ENCODE results near the gene ZNRF3.

Gene ZNRF3

DNA sequence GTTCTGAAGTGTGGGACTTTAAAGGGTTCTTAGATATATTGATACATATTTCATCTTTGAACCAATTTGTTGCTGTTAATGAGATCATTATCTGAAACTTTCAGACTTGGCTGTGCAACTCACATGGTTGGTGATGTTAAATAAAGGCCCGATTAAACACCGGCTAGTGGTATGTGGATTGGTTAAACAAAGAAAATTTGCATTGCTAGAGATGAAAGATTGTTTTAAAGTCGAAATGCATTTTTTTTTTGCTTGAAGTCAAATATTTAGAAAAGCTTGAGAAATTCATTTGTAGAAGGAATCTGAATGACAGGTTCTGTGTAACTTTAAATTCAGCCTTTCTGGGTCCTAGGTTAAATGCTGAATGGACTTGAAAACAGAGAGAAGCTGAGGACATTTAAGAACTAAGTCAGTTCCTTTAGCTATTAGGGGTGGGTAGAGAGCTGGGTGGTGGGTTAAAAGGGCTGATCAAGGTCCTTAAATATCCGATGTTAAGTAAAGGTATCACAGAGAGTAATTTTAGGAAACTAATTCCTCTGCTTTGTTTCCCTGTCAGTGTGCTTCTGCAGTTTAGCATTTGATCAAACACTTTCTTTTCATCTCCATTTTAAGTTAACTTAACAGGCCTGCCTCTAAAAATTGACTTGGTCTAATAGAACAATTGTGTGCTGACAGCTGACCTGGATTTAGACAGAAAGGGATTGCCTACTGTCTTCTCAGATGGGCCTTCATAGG lies 4.5 kb downstream of the ZNRF3 start:
- H2BK5ac ChIP-seq (ENCODE audit: low read depth, low read length, poor library complexity, severe bottlenecking), result no peak overlapping the region
- no peaks in the 10 kb centered on the region for H3K9me3 ChIP-seq (ENCODE audit: control insufficient read depth, low read length)
- H3K4me1 ChIP-seq (ENCODE audit: control insufficient read depth, insufficient read depth, low read depth, low read length), result peaks cover 10% of the 10 kb centered on the region
- H3K4me2 ChIP-seq (ENCODE audit: low read length, poor library complexity, severe bottlenecking), result no peak overlapping the region
- H3K18ac ChIP-seq (ENCODE audit: low read depth in 1 of 2, low read length in 2 of 2), result no peak overlapping the region
- H2BK15ac ChIP-seq (ENCODE audit: low read depth, poor library complexity, severe bottlenecking), result no peak overlapping the region
- no peak overlapping the region for H3K4ac ChIP-seq (ENCODE audit: low read depth in 1 of 2, low read length in 2 of 2)
- H4K91ac ChIP-seq (ENCODE audit: low read length), result no peak overlapping the region
- WGBS, result 78% methylated on average over 4 of the region's 4 CpGs
- no peak overlapping the region for H3K27ac ChIP-seq (ENCODE audit: low read length, poor library complexity, severe bottlenecking)
- DNase-seq, result no peak
- H2BK120ac ChIP-seq (ENCODE audit: low read depth, low read length), result no peak overlapping the region
- no peak overlapping the region for H2AFZ ChIP-seq (ENCODE audit: low read depth, low read length)
- H3K36me3 ChIP-seq (ENCODE audit: control insufficient read depth in 1 of 2, insufficient read depth in 2 of 2, low read depth in 1 of 2, low read length in 2 of 2), result no peaks in the 10 kb centered on the region
- no peak overlapping the region for H2BK12ac ChIP-seq (ENCODE audit: low read length in 2 of 2)
- H3K23ac ChIP-seq (ENCODE audit: low read length in 2 of 2), result no peak overlapping the region
- H3K14ac ChIP-seq (ENCODE audit: low read length in 2 of 2), result no peak overlapping the region
- no peaks in the 10 kb centered on the region for H3K27me3 ChIP-seq (ENCODE audit: control insufficient read depth in 1 of 2, insufficient read depth in 1 of 2, low read length in 2 of 2)
- no peak overlapping the region for H2AK5ac ChIP-seq (ENCODE audit: low read length, severe bottlenecking)
- H3K79me1 ChIP-seq (replicated peaks; ENCODE audit: low read length, poor library complexity, severe bottlenecking), result peaks cover 32% of the 10 kb centered on the region
- H3K4me3 ChIP-seq (ENCODE audit: insufficient read depth in 1 of 2, low read depth in 1 of 2, low read length in 2 of 2), result no peak overlapping the region
- no peak overlapping the region for H3K9ac ChIP-seq (ENCODE audit: low read length)
- H4K8ac ChIP-seq (ENCODE audit: low read length), result no peak overlapping the region

DNA sequence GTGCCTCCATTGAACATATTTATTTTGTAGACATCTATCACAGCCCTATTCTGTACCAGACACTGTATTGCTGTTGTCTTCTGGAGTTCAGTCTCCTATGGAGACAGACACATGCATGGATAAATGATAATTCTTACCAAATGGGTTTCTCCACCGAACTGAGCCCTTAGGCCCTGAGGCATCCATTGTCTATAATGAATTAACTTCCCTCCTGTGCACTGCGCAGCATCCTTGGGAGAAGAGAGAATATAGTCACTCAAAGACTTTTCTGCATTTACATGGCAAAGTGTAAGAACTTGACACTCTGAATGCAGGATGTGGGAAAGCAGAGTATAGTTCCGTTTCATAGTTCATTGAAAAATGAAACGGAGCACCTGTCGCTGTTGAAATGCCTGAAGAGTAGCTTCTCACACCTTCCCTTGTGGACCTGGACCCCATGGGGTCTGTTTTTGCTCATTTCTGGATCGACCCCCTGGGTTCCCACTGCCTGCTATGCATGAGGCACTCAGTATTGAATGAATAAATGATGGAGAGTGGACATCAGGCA lies 6.2 kb downstream of the ZNRF3 start:
- no peak overlapping the region for H4K8ac ChIP-seq (ENCODE audit: low read length)
- no peak overlapping the region for H4K91ac ChIP-seq (ENCODE audit: low read length)
- no peaks in the 10 kb centered on the region for H3K36me3 ChIP-seq (ENCODE audit: control insufficient read depth in 1 of 2, insufficient read depth in 2 of 2, low read depth in 1 of 2, low read length in 2 of 2)
- DNase-seq, result no peak
- H3K14ac ChIP-seq (ENCODE audit: low read length in 2 of 2), result no peak overlapping the region
- H3K4me2 ChIP-seq (ENCODE audit: low read length, poor library complexity, severe bottlenecking), result no peak overlapping the region
- H2AFZ ChIP-seq (ENCODE audit: low read depth, low read length), result no peak overlapping the region
- H2BK120ac ChIP-seq (ENCODE audit: low read depth, low read length), result no peak overlapping the region
- H3K4me1 ChIP-seq (ENCODE audit: control insufficient read depth, insufficient read depth, low read depth, low read length), result peaks cover 9% of the 10 kb centered on the region
- H3K4ac ChIP-seq (ENCODE audit: low read depth in 1 of 2, low read length in 2 of 2), result no peak overlapping the region
- no peak overlapping the region for H2AK5ac ChIP-seq (ENCODE audit: low read length, severe bottlenecking)
- no peak overlapping the region for H2BK5ac ChIP-seq (ENCODE audit: low read depth, low read length, poor library complexity, severe bottlenecking)
- H3K79me1 ChIP-seq (replicated peaks; ENCODE audit: low read length, poor library complexity, severe bottlenecking), result peaks cover 34% of the 10 kb centered on the region
- H3K18ac ChIP-seq (ENCODE audit: low read depth in 1 of 2, low read length in 2 of 2), result no peak overlapping the region
- H3K27me3 ChIP-seq (ENCODE audit: control insufficient read depth in 1 of 2, insufficient read depth in 1 of 2, low read length in 2 of 2), result no peaks in the 10 kb centered on the region
- no peaks in the 10 kb centered on the region for H3K9me3 ChIP-seq (ENCODE audit: control insufficient read depth, low read length)
- no peak overlapping the region for H3K23ac ChIP-seq (ENCODE audit: low read length in 2 of 2)
- no peak overlapping the region for H3K9ac ChIP-seq (ENCODE audit: low read length)
- H2BK15ac ChIP-seq (ENCODE audit: low read depth, poor library complexity, severe bottlenecking), result no peak overlapping the region
- no peak overlapping the region for H2BK12ac ChIP-seq (ENCODE audit: low read length in 2 of 2)
- H3K4me3 ChIP-seq (ENCODE audit: insufficient read depth in 1 of 2, low read depth in 1 of 2, low read length in 2 of 2), result no peak overlapping the region
- no peak overlapping the region for H3K27ac ChIP-seq (ENCODE audit: low read length, poor library complexity, severe bottlenecking)
- WGBS, result 94% methylated on average over 6 of the region's 6 CpGs

DNA sequence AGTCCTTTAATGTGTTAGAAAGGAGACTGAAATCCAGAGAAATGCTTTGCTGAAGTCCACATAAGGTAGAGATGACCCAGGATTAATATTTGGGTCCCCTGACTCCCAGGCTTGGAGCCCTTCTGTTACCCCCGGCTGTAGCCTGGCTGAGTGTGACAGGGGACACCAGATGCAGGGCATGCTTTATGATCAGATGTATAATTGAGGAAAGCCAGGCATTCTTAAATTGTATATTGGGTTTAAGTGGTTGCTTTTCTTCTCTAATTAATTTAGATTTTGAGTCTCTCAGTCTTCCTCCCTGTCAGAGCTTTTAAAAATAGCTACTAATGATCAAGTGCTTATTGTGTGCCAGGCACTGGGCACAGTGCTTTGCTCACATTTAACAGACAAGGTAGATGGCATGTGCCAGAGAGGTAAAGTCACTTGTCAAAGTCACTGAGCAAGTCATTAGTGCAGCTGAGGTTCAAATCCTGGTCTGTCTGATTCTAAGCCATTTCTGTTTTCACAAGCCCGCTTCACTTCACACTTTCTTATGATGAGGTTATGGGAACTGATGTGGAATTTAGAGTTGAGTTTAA lies 7.9 kb downstream of the ZNRF3 start:
- Histone ChIP-seq H4K91ac (ENCODE audit: low read length) (no peak overlapping the region), H2BK15ac (ENCODE audit: low read depth, poor library complexity, severe bottlenecking) (no peak overlapping the region), H3K9me3 (ENCODE audit: control insufficient read depth, low read length) (no peaks in the 10 kb centered on the region), H3K79me1 (replicated peaks; ENCODE audit: low read length, poor library complexity, severe bottlenecking) (peaks cover 32% of the 10 kb centered on the region), H3K27me3 (ENCODE audit: control insufficient read depth in 1 of 2, insufficient read depth in 1 of 2, low read length in 2 of 2) (no peaks in the 10 kb centered on the region), H3K4me1 (ENCODE audit: control insufficient read depth, insufficient read depth, low read depth, low read length) (peaks cover 3% of the 10 kb centered on the region), H2BK12ac (ENCODE audit: low read length in 2 of 2) (no peak overlapping the region), H3K4me2 (ENCODE audit: low read length, poor library complexity, severe bottlenecking) (no peak overlapping the region), H3K18ac (ENCODE audit: low read depth in 1 of 2, low read length in 2 of 2) (no peak overlapping the region), H2AFZ (ENCODE audit: low read depth, low read length) (no peak overlapping the region), H3K36me3 (ENCODE audit: control insufficient read depth in 1 of 2, insufficient read depth in 2 of 2, low read depth in 1 of 2, low read length in 2 of 2) (no peaks in the 10 kb centered on the region), H2BK5ac (ENCODE audit: low read depth, low read length, poor library complexity, severe bottlenecking) (no peak overlapping the region), H3K4ac (ENCODE audit: low read depth in 1 of 2, low read length in 2 of 2) (no peak overlapping the region), H3K23ac (ENCODE audit: low read length in 2 of 2) (no peak overlapping the region), H3K9ac (ENCODE audit: low read length) (no peak overlapping the region), H4K8ac (ENCODE audit: low read length) (no peak overlapping the region), H3K27ac (ENCODE audit: low read length, poor library complexity, severe bottlenecking) (no peak overlapping the region), H2AK5ac (ENCODE audit: low read length, severe bottlenecking) (no peak overlapping the region), H3K14ac (ENCODE audit: low read length in 2 of 2) (no peak overlapping the region), H3K4me3 (ENCODE audit: insufficient read depth in 1 of 2, low read depth in 1 of 2, low read length in 2 of 2) (no peak overlapping the region), H2BK120ac (ENCODE audit: low read depth, low read length) (no peak overlapping the region)
- WGBS, result 100% methylated on average over 1 of the region's 2 CpGs
- no peak for DNase-seq

DNA sequence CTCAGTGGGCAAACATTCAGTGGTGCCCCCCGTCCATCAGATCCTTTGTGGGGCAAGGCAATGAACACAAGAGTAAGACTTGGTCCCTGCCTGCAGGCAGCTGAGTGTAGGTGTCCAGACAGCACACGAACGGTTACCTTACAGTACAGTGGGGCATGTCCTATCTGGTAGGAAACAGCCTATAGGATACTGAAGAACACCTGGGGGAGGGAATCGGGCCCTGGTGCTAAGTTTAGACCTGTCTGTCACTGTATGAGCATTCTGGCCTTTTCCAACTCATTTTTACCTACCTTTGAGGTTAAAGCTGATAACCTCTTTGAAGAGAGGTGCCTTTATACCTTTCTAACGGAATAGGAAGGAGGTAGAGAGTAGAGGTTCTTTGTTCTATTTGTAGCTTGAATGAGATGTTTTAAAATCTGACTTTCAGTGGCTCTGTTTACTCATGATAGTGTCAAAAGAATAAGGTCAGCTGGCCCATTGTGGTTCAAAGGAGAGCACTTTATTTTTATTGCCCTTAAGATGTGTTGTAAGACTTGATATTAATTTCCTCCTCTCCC lies 8.9 kb downstream of the ZNRF3 start:
- Histone ChIP-seq H3K4ac (ENCODE audit: low read depth in 1 of 2, low read length in 2 of 2) (no peak overlapping the region), H2AFZ (ENCODE audit: low read depth, low read length) (no peak overlapping the region), H2BK120ac (ENCODE audit: low read depth, low read length) (no peak overlapping the region), H3K27ac (ENCODE audit: low read length, poor library complexity, severe bottlenecking) (no peak overlapping the region), H3K9me3 (ENCODE audit: control insufficient read depth, low read length) (no peaks in the 10 kb centered on the region), H3K36me3 (ENCODE audit: control insufficient read depth in 1 of 2, insufficient read depth in 2 of 2, low read depth in 1 of 2, low read length in 2 of 2) (no peaks in the 10 kb centered on the region), H3K79me1 (replicated peaks; ENCODE audit: low read length, poor library complexity, severe bottlenecking) (peaks cover 36% of the 10 kb centered on the region), H2BK15ac (ENCODE audit: low read depth, poor library complexity, severe bottlenecking) (no peak overlapping the region), H3K18ac (ENCODE audit: low read depth in 1 of 2, low read length in 2 of 2) (no peak overlapping the region), H2BK12ac (ENCODE audit: low read length in 2 of 2) (no peak overlapping the region), H4K8ac (ENCODE audit: low read length) (no peak overlapping the region), H3K9ac (ENCODE audit: low read length) (no peak overlapping the region), H3K4me1 (ENCODE audit: control insufficient read depth, insufficient read depth, low read depth, low read length) (peaks cover 7% of the 10 kb centered on the region), H3K27me3 (ENCODE audit: control insufficient read depth in 1 of 2, insufficient read depth in 1 of 2, low read length in 2 of 2) (no peaks in the 10 kb centered on the region), H3K14ac (ENCODE audit: low read length in 2 of 2) (no peak overlapping the region), H3K23ac (ENCODE audit: low read length in 2 of 2) (no peak overlapping the region), H2AK5ac (ENCODE audit: low read length, severe bottlenecking) (no peak overlapping the region), H3K4me2 (ENCODE audit: low read length, poor library complexity, severe bottlenecking) (no peak overlapping the region), H2BK5ac (ENCODE audit: low read depth, low read length, poor library complexity, severe bottlenecking) (no peak overlapping the region), H4K91ac (ENCODE audit: low read length) (no peak overlapping the region), H3K4me3 (ENCODE audit: insufficient read depth in 1 of 2, low read depth in 1 of 2, low read length in 2 of 2) (no peak overlapping the region)
- no peak for DNase-seq
- 93% methylated on average over 4 of the region's 5 CpGs for WGBS
